GM18873 (cell line): Measurements from ENCODE around the gene UBE3C.
A peak's percentile ranks its signal among the peaks of the same experiment; 100 is the strongest.
"Not testable (repeated sequence)": the region's sequence is repeated elsewhere in the genome, so short reads cannot be mapped to it uniquely, and the experiment has no call there.

ENCODE experiments used
- ATAC-seq: cut with Tn5 transposase; IDR thresholded peaks from one replicate; pipeline ENCODE4 v1.9.1; 2021; ENCODE audit warnings: mild to moderate bottlenecking, moderate library complexity, moderate number of reproducible peaks; ENCODE audit not compliant: unreplicated experiment, low FRiP score

Gene UBE3C

GRCh38 chr7:157138424-157139110 lies at the start of gene UBE3C:
TSS of gene UBE3C (plus strand) at chr7:157138926. CDS start at chr7:157139273, 347 bp downstream.
- peak; percentile 66 for ATAC-seq

GRCh38 chr7:157089100-157089610 lies 49.6 kb upstream of the UBE3C start:
- no peak for ATAC-seq

- ATAC-seq, result no peak
Observed at GRCh38 chr7:157090485-157091165, 48.1 kb upstream of the UBE3C start.

GRCh38 chr7:157096286-157097055 lies 42.3 kb upstream of the UBE3C start:
- no peak for ATAC-seq

GRCh38 chr7:157097056-157097329 lies 41.7 kb upstream of the UBE3C start:
- no peak for ATAC-seq

GRCh38 chr7:157097569-157097968 lies 41.2 kb upstream of the UBE3C start:
- ATAC-seq, result no peak

GRCh38 chr7:157100005-157100404 lies 38.7 kb upstream of the UBE3C start:
- not testable (repeated sequence) for ATAC-seq

GRCh38 chr7:157103641-157104040 lies 35.1 kb upstream of the UBE3C start:
- not testable (repeated sequence) for ATAC-seq

GRCh38 chr7:157111311-157111710 lies 27.4 kb upstream of the UBE3C start:
- ATAC-seq, result no peak

GRCh38 chr7:157112706-157113105 lies 26.0 kb upstream of the UBE3C start:
- no peak for ATAC-seq

GRCh38 chr7:157113607-157114006 lies 25.1 kb upstream of the UBE3C start:
- ATAC-seq, result no peak

- no peak for ATAC-seq
Observed at GRCh38 chr7:157116762-157117161, 22.0 kb upstream of the UBE3C start.

GRCh38 chr7:157117796-157118195 lies 20.9 kb upstream of the UBE3C start:
- no peak for ATAC-seq

- ATAC-seq, result no peak
Observed at GRCh38 chr7:157120181-157120580, 18.5 kb upstream of the UBE3C start.

GRCh38 chr7:157121184-157121715 lies 17.5 kb upstream of the UBE3C start:
- no peak for ATAC-seq

- ATAC-seq, result no peak
Observed at GRCh38 chr7:157122800-157123495, 15.8 kb upstream of the UBE3C start.

- ATAC-seq, result no peak
Observed at GRCh38 chr7:157124690-157125089, 14.0 kb upstream of the UBE3C start.

GRCh38 chr7:157125376-157126223 lies 13.1 kb upstream of the UBE3C start:
- ATAC-seq, result no peak

- ATAC-seq, result no peak
Observed at GRCh38 chr7:157126921-157127320, 11.8 kb upstream of the UBE3C start.

- ATAC-seq, result no peak
Observed at GRCh38 chr7:157129200-157129599, 9.5 kb upstream of the UBE3C start.
